SU-DHL-6 (cell line): Measurements from ENCODE around the gene CREG2.
"Not testable (repeated sequence)": the region's sequence is repeated elsewhere in the genome, so short reads cannot be mapped to it uniquely, and the experiment has no call there.

Experiments used
- H2AFZ ChIP-seq: fragments of 200-600 bp; sonication (generic); 2 replicates; pipeline ENCODE4 v1.6.1; 2014; ENCODE audit warnings: low read depth, mild to moderate bottlenecking, moderate library complexity, mixed read lengths, antibody characterized with exemption, low read length; ENCODE audit not compliant: severe bottlenecking
- H3F3A ChIP-seq: fragments of 200-600 bp; shearing (Covaris generic); 2 replicates; pipeline ENCODE4 v1.6.0; 2016; ENCODE audit warnings: antibody characterized with exemption, mild to moderate bottlenecking; ENCODE audit not compliant: insufficient read depth
- H3K27ac ChIP-seq: fragments of 200-600 bp; sonication (generic); 2 replicates; pipeline ENCODE4 v1.5.1; 2016; ENCODE audit warnings: low read depth, mild to moderate bottlenecking, low read length, moderate library complexity, mixed read lengths
- H3K27me3 ChIP-seq: fragments of 200-600 bp; sonication (generic), shearing (Covaris generic); 2 replicates; pipeline ENCODE4 v1.6.0; 2014; ENCODE audit warnings: mild to moderate bottlenecking, low read length
- H3K36me3 ChIP-seq: fragments of 200-600 bp; sonication (generic); 2 replicates; pipeline ENCODE4 v1.6.1; 2014; ENCODE audit warnings: mild to moderate bottlenecking, low read length, mixed read lengths
- H3K4me2 ChIP-seq: fragments of 300-600, 200-600 bp; shearing (Covaris generic), sonication (generic); 2 replicates; pipeline ENCODE4 v1.6.0; 2014; ENCODE audit warnings: low read length, low read depth, mild to moderate bottlenecking; ENCODE audit not compliant: poor library complexity, severe bottlenecking
- H3K4me3 ChIP-seq: fragments of 200-600 bp; sonication (generic); 2 replicates; pipeline ENCODE4 v1.5.1; 2014; ENCODE audit warnings: antibody characterized with exemption, low read length, mild to moderate bottlenecking, mixed read lengths; ENCODE audit not compliant: insufficient read depth, poor library complexity, severe bottlenecking
- H3K79me2 ChIP-seq: fragments of 200-600 bp; sonication (generic); 2 replicates; pipeline ENCODE4 v1.6.1; 2014; ENCODE audit warnings: mild to moderate bottlenecking, low read length, moderate library complexity; ENCODE audit not compliant: insufficient read depth
- H3K9ac ChIP-seq: fragments of 200-600 bp; sonication (generic); 2 replicates; pipeline ENCODE4 v1.7.0; 2014; ENCODE audit warnings: mild to moderate bottlenecking, low read length
- H3K9me2 ChIP-seq: fragments of 200-600 bp; sonication (generic); replicated peaks from 2 replicates; pipeline ENCODE4 v1.6.1; 2014; ENCODE audit warnings: low read length; ENCODE audit not compliant: insufficient read depth
- H3K9me3 ChIP-seq: fragments of 200-600 bp; sonication (generic); 2 replicates; pipeline ENCODE4 v1.6.1; 2014; ENCODE audit warnings: low read length, mixed read lengths; ENCODE audit not compliant: insufficient read depth
- H4K20me1 ChIP-seq: fragments of 200-600 bp; sonication (generic); 2 replicates; pipeline ENCODE4 v1.6.1; 2014; ENCODE audit warnings: low read depth, mild to moderate bottlenecking, antibody characterized with exemption, low read length, moderate library complexity, mixed read lengths
- CTCF ChIP-seq: fragments of 200-600 bp; sonication (generic); IDR thresholded peaks from one replicate; pipeline ENCODE4 v1.5.1; 2017; ENCODE audit warnings: antibody characterized with exemption, mild to moderate bottlenecking, low read length, moderate library complexity; ENCODE audit not compliant: insufficient read depth, poor library complexity, severe bottlenecking
- EZH2phosphoT487 ChIP-seq: fragments of 200-600 bp; sonication (generic), shearing (Covaris generic); conservative IDR thresholded peaks from 2 replicates; pipeline ENCODE4 v1.6.1; 2018; ENCODE audit warnings: mild to moderate bottlenecking, antibody characterized with exemption, low read length, moderate library complexity, mixed read lengths

CREG2 gene

GRCh38 chr2:101355401-101356054 lies 31.8 kb downstream of the CREG2 start:
- Histone ChIP-seq H3K27me3 (no peaks in the 10 kb centered on the region), H3K9ac (no peak overlapping the region), H3K79me2 (no peaks in the 10 kb centered on the region), H3K4me3 (no peak overlapping the region), H3K9me3 (no peaks in the 10 kb centered on the region), H4K20me1 (no peaks in the 10 kb centered on the region), H3K9me2 (no peaks in the 10 kb centered on the region), H2AFZ (no peak overlapping the region), H3K4me2 (no peak overlapping the region), H3K36me3 (no peaks in the 10 kb centered on the region), H3K27ac (no peak overlapping the region), H3F3A (no peaks in the 10 kb centered on the region)
- TF ChIP-seq CTCF (no peak), EZH2phosphoT487 (no peak)

- H3F3A ChIP-seq = no peaks in the 10 kb centered on the region
- no peak overlapping the region for H3K4me3 ChIP-seq
- H3K9me2 ChIP-seq = no peaks in the 10 kb centered on the region
- H3K9ac ChIP-seq = no peak overlapping the region
- H3K27ac ChIP-seq = no peak overlapping the region
- H3K27me3 ChIP-seq = no peaks in the 10 kb centered on the region
- no peaks in the 10 kb centered on the region for H3K79me2 ChIP-seq
- H2AFZ ChIP-seq = no peak overlapping the region
- no peaks in the 10 kb centered on the region for H4K20me1 ChIP-seq
- H3K36me3 ChIP-seq = no peaks in the 10 kb centered on the region
- H3K9me3 ChIP-seq = no peaks in the 10 kb centered on the region
- no peak overlapping the region for H3K4me2 ChIP-seq
- TF ChIP-seq EZH2phosphoT487 (no peak), CTCF (no peak)
Measured at GRCh38 chr2:101354420-101355311, 32.6 kb downstream of the CREG2 start.

- not testable (repeated sequence) for H3K36me3 ChIP-seq, H4K20me1 ChIP-seq, H3K27ac ChIP-seq, H3F3A ChIP-seq, H3K4me2 ChIP-seq, H3K9me2 ChIP-seq, H3K4me3 ChIP-seq, H3K9ac ChIP-seq, H3K9me3 ChIP-seq, H2AFZ ChIP-seq, H3K27me3 ChIP-seq, H3K79me2 ChIP-seq
Measured at GRCh38 chr2:101352631-101353030, 34.7 kb downstream of the CREG2 start.

- Histone ChIP-seq H3K4me2 (no peak overlapping the region), H3K4me3 (no peak overlapping the region), H4K20me1 (no peaks in the 10 kb centered on the region), H3K9ac (no peak overlapping the region), H3F3A (no peaks in the 10 kb centered on the region), H3K27ac (no peak overlapping the region), H3K36me3 (no peaks in the 10 kb centered on the region), H2AFZ (no peak overlapping the region), H3K9me2 (no peaks in the 10 kb centered on the region), H3K27me3 (no peaks in the 10 kb centered on the region), H3K79me2 (no peaks in the 10 kb centered on the region), H3K9me3 (no peaks in the 10 kb centered on the region)
- TF ChIP-seq EZH2phosphoT487 (no peak), CTCF (no peak)
Measured at GRCh38 chr2:101351207-101351606, 36.1 kb downstream of the CREG2 start.
